ENCODE results near the gene IL1RL1. TPM values are rescaled to one million over a fixed set of nuclear protein-coding genes. Genes with fewer than 3 reads are reported as not detected.

The IL1RL1 gene
- total RNA-seq, 2 donors from 2014 or later, result 22.2 to 32.8 TPM

DNA sequence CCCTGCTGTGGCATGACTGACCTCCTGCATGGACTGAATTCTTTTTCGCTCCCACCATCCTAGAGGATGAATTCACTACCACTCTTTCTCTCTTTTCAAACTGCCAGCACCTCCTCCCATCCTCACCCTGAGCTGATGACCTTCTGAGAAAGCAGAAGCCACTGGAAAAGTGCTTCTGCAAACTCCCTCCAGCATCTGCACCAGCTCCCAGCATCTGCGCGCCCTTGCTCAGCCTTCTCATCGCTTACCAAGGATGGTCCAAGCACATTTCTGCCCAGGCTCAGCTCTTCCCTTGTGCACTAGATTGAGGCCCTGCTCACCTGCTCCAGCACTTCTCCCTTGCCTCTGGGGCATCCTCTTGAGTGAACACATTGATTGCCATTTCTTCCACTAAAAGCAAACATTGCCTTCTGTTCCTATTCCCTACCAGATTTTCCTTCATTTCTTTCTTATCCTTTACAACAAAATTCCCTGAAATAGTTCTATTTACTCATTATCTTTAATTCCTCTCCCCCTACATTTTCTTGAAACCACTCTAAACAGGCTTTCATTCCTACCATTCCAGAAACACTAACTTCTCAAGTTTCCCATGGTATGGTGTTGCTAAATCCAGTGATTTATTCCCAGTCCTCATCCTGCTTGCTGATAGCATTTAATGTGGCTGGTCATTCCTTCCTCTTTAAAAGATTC, 42.7 kb upstream of the IL1RL1 start:
- no peak for DNase-seq (ENCODE audit: low spot score)
- Histone ChIP-seq H3K27ac (no peak overlapping the region), H3K4me3 (no peak overlapping the region), H3K36me3 (no peaks in the 10 kb centered on the region), H3K9me3 (no peaks in the 10 kb centered on the region), H3K4me1 (ENCODE audit: control insufficient read depth in 1 of 2, low read depth in 2 of 2) (no peaks in the 10 kb centered on the region), H3K27me3 (replicated peaks; ENCODE audit: insufficient read depth) (no peaks in the 10 kb centered on the region)
- TF ChIP-seq, protein P1, sequence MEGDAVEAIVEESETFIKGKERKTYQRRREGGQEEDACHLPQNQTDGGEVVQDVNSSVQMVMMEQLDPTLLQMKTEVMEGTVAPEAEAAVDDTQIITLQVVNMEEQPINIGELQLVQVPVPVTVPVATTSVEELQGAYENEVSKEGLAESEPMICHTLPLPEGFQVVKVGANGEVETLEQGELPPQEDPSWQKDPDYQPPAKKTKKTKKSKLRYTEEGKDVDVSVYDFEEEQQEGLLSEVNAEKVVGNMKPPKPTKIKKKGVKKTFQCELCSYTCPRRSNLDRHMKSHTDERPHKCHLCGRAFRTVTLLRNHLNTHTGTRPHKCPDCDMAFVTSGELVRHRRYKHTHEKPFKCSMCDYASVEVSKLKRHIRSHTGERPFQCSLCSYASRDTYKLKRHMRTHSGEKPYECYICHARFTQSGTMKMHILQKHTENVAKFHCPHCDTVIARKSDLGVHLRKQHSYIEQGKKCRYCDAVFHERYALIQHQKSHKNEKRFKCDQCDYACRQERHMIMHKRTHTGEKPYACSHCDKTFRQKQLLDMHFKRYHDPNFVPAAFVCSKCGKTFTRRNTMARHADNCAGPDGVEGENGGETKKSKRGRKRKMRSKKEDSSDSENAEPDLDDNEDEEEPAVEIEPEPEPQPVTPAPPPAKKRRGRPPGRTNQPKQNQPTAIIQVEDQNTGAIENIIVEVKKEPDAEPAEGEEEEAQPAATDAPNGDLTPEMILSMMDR (IDR thresholded peaks at IDR 0.05), result no peak
- ATAC-seq (ENCODE audit: insufficient number of reproducible peaks, low FRiP score, low read depth), result no peak

DNA sequence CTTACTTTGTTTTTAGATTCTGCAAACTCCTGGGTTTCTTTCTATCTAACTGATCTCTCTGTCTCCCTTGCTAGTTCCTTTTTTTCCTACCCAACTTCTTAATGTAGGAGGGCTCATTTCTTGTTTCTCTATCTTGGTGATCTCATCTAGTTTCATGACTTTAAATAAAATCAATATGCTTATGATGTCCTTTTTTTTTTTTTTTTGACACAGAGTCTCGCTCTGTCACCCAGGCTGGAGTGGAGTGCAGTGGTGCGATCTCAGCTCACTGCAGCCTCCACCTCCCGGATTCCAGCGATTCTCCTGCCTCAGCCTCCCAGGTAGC, 42.2 kb upstream of the IL1RL1 start:
- TF ChIP-seq, protein P1 (IDR thresholded peaks at IDR 0.05), result no peak
- no peak for ATAC-seq (ENCODE audit: insufficient number of reproducible peaks, low FRiP score, low read depth)
- Histone ChIP-seq H3K4me3 (no peak overlapping the region), H3K4me1 (ENCODE audit: control insufficient read depth in 1 of 2, low read depth in 2 of 2) (no peaks in the 10 kb centered on the region), H3K9me3 (no peaks in the 10 kb centered on the region), H3K27ac (no peak overlapping the region), H3K36me3 (no peaks in the 10 kb centered on the region), H3K27me3 (replicated peaks; ENCODE audit: insufficient read depth) (no peaks in the 10 kb centered on the region)
- no peak for DNase-seq (ENCODE audit: low spot score)

DNA sequence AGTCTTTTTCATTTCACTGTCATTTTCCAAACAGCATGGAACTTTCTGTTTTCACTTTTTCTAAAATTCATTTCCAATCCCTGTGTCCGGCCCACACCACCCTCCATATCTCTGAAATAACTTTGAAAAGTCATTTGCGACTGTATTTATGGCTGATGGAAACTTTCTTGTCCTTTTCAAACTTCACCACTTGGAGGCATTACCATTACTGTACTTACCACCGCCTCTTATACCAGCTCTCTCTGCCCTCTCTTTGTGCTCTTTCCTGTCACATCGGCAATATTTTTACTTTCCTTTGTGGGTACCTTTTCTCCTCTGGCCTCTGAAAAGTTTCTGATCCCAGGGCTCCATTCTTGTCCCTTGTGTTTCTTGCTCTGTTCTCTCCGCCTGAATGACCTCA, 39.5 kb upstream of the IL1RL1 start:
- no peak for DNase-seq (ENCODE audit: low spot score)
- TF ChIP-seq, protein P1 (IDR thresholded peaks at IDR 0.05), result no peak
- Histone ChIP-seq H3K27me3 (replicated peaks; ENCODE audit: insufficient read depth) (no peaks in the 10 kb centered on the region), H3K36me3 (no peaks in the 10 kb centered on the region), H3K4me1 (ENCODE audit: control insufficient read depth in 1 of 2, low read depth in 2 of 2) (no peaks in the 10 kb centered on the region), H3K27ac (no peak overlapping the region), H3K9me3 (no peaks in the 10 kb centered on the region), H3K4me3 (no peak overlapping the region)
- no peak for ATAC-seq (ENCODE audit: insufficient number of reproducible peaks, low FRiP score, low read depth)

DNA sequence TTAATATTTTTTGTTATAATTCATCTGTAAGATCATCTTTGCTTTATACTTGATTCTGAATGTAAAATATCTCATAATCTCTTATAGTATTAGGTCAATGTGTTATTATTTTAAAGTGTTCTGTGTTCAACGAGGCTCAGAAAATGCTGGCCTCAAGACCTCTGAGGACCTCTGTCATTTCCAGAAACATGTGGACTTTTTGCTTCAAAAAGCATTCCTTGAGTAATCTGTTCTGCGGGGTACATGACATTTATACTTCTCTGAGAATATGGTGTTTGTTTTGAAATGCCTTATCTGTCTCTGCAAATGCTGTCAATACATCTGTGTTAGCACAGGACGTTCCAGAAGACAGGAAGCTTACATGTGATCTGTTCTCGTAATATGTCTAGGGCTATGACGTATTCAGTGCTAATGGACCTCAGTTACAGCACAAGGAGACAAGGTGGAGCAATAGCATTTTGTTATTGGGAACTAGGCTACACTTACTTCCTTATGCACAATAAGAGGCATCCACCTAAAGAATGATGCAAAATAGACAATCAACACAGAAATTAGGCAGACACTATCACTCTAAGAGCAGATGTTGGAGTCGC, 37.6 kb upstream of the IL1RL1 start:
- H3K36me3 ChIP-seq, result no peaks in the 10 kb centered on the region
- H3K4me3 ChIP-seq, result no peak overlapping the region
- no peak for ATAC-seq (ENCODE audit: insufficient number of reproducible peaks, low FRiP score, low read depth)
- no peaks in the 10 kb centered on the region for H3K9me3 ChIP-seq
- TF ChIP-seq, protein P1 (IDR thresholded peaks at IDR 0.05), result no peak
- no peaks in the 10 kb centered on the region for H3K4me1 ChIP-seq (ENCODE audit: control insufficient read depth in 1 of 2, low read depth in 2 of 2)
- no peak overlapping the region for H3K27ac ChIP-seq
- no peak for DNase-seq (ENCODE audit: low spot score)
- H3K27me3 ChIP-seq (replicated peaks; ENCODE audit: insufficient read depth), result no peaks in the 10 kb centered on the region

DNA sequence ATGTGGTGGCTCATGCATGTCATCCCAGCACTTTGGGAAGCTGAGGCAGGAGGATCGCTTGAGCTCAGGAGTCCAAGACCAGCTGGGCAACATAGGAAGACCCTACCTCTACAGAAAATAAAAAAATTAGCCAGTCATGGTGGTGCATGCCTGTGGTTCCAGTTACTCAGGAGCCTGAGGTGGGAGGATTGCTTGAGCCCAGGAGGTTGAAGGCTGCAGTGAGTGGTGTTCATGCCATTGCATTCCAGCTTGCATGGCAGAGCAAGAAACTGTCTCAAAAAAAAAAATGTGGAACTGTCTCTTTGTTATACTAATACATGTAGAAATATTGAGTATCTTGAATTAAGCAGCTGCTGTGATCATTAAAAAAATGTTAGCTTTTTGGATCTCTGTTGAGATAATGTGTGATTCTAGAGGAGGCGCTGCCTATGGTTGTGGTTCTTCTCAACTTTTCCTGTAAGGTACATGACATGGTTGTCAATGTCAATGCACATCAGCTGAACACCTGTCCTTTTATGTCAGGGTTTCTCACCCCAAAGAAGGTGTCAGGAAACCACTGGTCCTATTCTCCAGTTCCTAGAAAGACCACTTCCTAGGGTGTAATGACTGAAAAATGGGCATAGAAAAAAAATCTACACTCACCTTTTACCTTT, 34.7 kb upstream of the IL1RL1 start:
- no peaks in the 10 kb centered on the region for H3K36me3 ChIP-seq
- H3K4me3 ChIP-seq, result no peak overlapping the region
- DNase-seq (ENCODE audit: low spot score), result no peak
- H3K4me1 ChIP-seq (ENCODE audit: control insufficient read depth in 1 of 2, low read depth in 2 of 2), result no peaks in the 10 kb centered on the region
- H3K9me3 ChIP-seq, result no peaks in the 10 kb centered on the region
- H3K27ac ChIP-seq, result no peak overlapping the region
- H3K27me3 ChIP-seq (replicated peaks; ENCODE audit: insufficient read depth), result no peaks in the 10 kb centered on the region
- TF ChIP-seq, protein P1 (IDR thresholded peaks at IDR 0.05), result no peak
- ATAC-seq (ENCODE audit: insufficient number of reproducible peaks, low FRiP score, low read depth), result no peak
